Measurements from ENCODE around the gene RASA3.

RASA3 gene

DNA sequence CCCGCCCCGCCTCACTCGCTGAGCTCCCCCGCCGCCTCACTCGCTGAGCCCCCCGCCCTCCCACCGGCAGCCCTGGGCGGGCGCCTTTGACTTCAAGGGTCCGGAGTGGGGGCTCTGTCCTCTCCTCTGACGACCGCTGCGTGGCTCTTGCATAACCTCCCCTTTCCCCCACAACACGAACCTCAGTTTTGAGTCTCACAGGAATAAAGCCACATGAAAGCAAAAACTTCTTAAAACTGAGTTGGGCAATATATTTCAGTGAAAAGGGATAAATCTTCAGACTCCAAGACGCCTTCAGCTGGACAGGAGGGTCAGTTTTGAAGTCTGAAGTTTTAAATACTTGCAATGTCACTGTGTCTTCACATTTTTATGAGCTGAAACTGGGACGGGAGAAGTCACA lies 87.9 kb downstream of the RASA3 start:
- Histone ChIP-seq H3K27ac (ENCODE audit: low read length) (no peak overlapping the region), H3K36me3 (replicated peaks; ENCODE audit: insufficient read depth, low read length) (peaks cover 6% of the 10 kb centered on the region), H3K79me2 (ENCODE audit: low read length) (peaks cover 83% of the 10 kb centered on the region)

GRCh38 chr13:114043421-114044053 lies 88.9 kb downstream of the RASA3 start:
- H3K9me3 ChIP-seq (replicated peaks; ENCODE audit: insufficient read depth, low read length), result no peaks in the 10 kb centered on the region
- H2AFZ ChIP-seq (ENCODE audit: low read length), result no peak overlapping the region
- H3K79me2 ChIP-seq (ENCODE audit: low read length), result peaks cover 90% of the 10 kb centered on the region
- no peak for DNase-seq
- no peak overlapping the region for H3K4me3 ChIP-seq (ENCODE audit: low read length)
- H3K4me1 ChIP-seq (ENCODE audit: low read length), result peaks cover 19% of the 10 kb centered on the region
- no peak overlapping the region for H3K27ac ChIP-seq (ENCODE audit: low read length)
- no peak overlapping the region for H3K9ac ChIP-seq (ENCODE audit: low read length)
- peaks cover 23% of the 10 kb centered on the region for H3F3A ChIP-seq (ENCODE audit: insufficient read depth, low read length)
- H3K36me3 ChIP-seq (replicated peaks; ENCODE audit: insufficient read depth, low read length), result peaks cover 6% of the 10 kb centered on the region
- H4K20me1 ChIP-seq (ENCODE audit: insufficient read depth, low read length), result no peaks in the 10 kb centered on the region
- no peaks in the 10 kb centered on the region for H3K9me2 ChIP-seq (replicated peaks; ENCODE audit: insufficient read depth, low read length)
- no peak overlapping the region for H3K4me2 ChIP-seq (ENCODE audit: low read depth, low read length)
- no peak for TF ChIP-seq EZH2 (optimal IDR thresholded peaks at IDR 0.05; ENCODE audit: low read depth, low read length)
- TF ChIP-seq, protein P1, sequence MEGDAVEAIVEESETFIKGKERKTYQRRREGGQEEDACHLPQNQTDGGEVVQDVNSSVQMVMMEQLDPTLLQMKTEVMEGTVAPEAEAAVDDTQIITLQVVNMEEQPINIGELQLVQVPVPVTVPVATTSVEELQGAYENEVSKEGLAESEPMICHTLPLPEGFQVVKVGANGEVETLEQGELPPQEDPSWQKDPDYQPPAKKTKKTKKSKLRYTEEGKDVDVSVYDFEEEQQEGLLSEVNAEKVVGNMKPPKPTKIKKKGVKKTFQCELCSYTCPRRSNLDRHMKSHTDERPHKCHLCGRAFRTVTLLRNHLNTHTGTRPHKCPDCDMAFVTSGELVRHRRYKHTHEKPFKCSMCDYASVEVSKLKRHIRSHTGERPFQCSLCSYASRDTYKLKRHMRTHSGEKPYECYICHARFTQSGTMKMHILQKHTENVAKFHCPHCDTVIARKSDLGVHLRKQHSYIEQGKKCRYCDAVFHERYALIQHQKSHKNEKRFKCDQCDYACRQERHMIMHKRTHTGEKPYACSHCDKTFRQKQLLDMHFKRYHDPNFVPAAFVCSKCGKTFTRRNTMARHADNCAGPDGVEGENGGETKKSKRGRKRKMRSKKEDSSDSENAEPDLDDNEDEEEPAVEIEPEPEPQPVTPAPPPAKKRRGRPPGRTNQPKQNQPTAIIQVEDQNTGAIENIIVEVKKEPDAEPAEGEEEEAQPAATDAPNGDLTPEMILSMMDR (IDR thresholded peaks at IDR 0.05; ENCODE audit: low read length), result no peak
- no peak for TF ChIP-seq EZH2phosphoT487 (IDR thresholded peaks at IDR 0.05; ENCODE audit: low read length)
- no peaks in the 10 kb centered on the region for H3K27me3 ChIP-seq (replicated peaks; ENCODE audit: insufficient read depth, low read length)

More for the DNA sequence above, 87.9 kb downstream of the RASA3 start:
- Histone ChIP-seq H3K4me1 (ENCODE audit: low read length) (peaks cover 26% of the 10 kb centered on the region), H4K20me1 (ENCODE audit: insufficient read depth, low read length) (no peaks in the 10 kb centered on the region), H2AFZ (ENCODE audit: low read length) (no peak overlapping the region), H3K27me3 (replicated peaks; ENCODE audit: insufficient read depth, low read length) (no peaks in the 10 kb centered on the region), H3K9me2 (replicated peaks; ENCODE audit: insufficient read depth, low read length) (no peaks in the 10 kb centered on the region), H3K9ac (ENCODE audit: low read length) (no peak overlapping the region), H3K4me3 (ENCODE audit: low read length) (no peak overlapping the region), H3K9me3 (replicated peaks; ENCODE audit: insufficient read depth, low read length) (no peaks in the 10 kb centered on the region), H3K4me2 (ENCODE audit: low read depth, low read length) (no peak overlapping the region), H3F3A (ENCODE audit: insufficient read depth, low read length) (peaks cover 31% of the 10 kb centered on the region)
- DNase-seq, result no peak
- TF ChIP-seq EZH2phosphoT487 (IDR thresholded peaks at IDR 0.05; ENCODE audit: low read length), result no peak
- TF ChIP-seq EZH2 (optimal IDR thresholded peaks at IDR 0.05; ENCODE audit: low read depth, low read length), result no peak
- TF ChIP-seq, protein P1 (IDR thresholded peaks at IDR 0.05; ENCODE audit: low read length), result no peak

GRCh38 chr13:114042066-114042815 lies 90.2 kb downstream of the RASA3 start:
- peaks cover 91% of the 10 kb centered on the region for H3K79me2 ChIP-seq (ENCODE audit: low read length)
- peaks cover 10% of the 10 kb centered on the region for H3K36me3 ChIP-seq (replicated peaks; ENCODE audit: insufficient read depth, low read length)
- H3K27ac ChIP-seq (ENCODE audit: low read length), result no peak overlapping the region
- H3K4me3 ChIP-seq (ENCODE audit: low read length), result no peak overlapping the region
- H3K4me1 ChIP-seq (ENCODE audit: low read length), result peaks cover 9% of the 10 kb centered on the region
- H3K9ac ChIP-seq (ENCODE audit: low read length), result no peak overlapping the region
- DNase-seq, result no peak
- no peaks in the 10 kb centered on the region for H3K27me3 ChIP-seq (replicated peaks; ENCODE audit: insufficient read depth, low read length)
- H3K4me2 ChIP-seq (ENCODE audit: low read depth, low read length), result no peak overlapping the region
- H4K20me1 ChIP-seq (ENCODE audit: insufficient read depth, low read length), result no peaks in the 10 kb centered on the region
- H2AFZ ChIP-seq (ENCODE audit: low read length), result no peak overlapping the region
- peaks cover 12% of the 10 kb centered on the region; the same call in 1 of the 2 replicates for H3F3A ChIP-seq (ENCODE audit: insufficient read depth, low read length)
- no peaks in the 10 kb centered on the region for H3K9me3 ChIP-seq (replicated peaks; ENCODE audit: insufficient read depth, low read length)
- no peaks in the 10 kb centered on the region for H3K9me2 ChIP-seq (replicated peaks; ENCODE audit: insufficient read depth, low read length)
- TF ChIP-seq, protein P1 (IDR thresholded peaks at IDR 0.05; ENCODE audit: low read length), result no peak
- no peak for TF ChIP-seq EZH2phosphoT487 (IDR thresholded peaks at IDR 0.05; ENCODE audit: low read length)

Measured in MM.1S (cell line).